Muscle of leg (tissue), 11 donors: ENCODE results near the gene ITGA5. TPM values are rescaled to one million over a fixed set of nuclear protein-coding genes. Genes with fewer than 3 reads are reported as not detected.
A peak's percentile ranks its signal among the peaks of the same experiment; 100 is the strongest.

ENCODE experiments used
- DNase-seq: peaks from one replicate; pipeline ENCODE4 v3.0.0; 2013
- H3K27ac ChIP-seq: one replicate; pipeline ENCODE4 v1.5.1; 2013; ENCODE audit warnings: mild to moderate bottlenecking, low read length, control low read depth
- H3K27me3 ChIP-seq: one replicate; pipeline ENCODE4 v1.6.1; 2013; ENCODE audit warnings: low read length; ENCODE audit not compliant: control insufficient read depth, insufficient read depth
- H3K36me3 ChIP-seq: one replicate; pipeline ENCODE4 v1.6.1; 2013; ENCODE audit warnings: low read length; ENCODE audit not compliant: control insufficient read depth, insufficient read depth
- H3K4me1 ChIP-seq: one replicate; pipeline ENCODE4 v1.6.1; 2013; ENCODE audit warnings: low read length; ENCODE audit not compliant: control insufficient read depth, insufficient read depth
- H3K4me3 ChIP-seq: one replicate; pipeline ENCODE4 v1.5.1; 2013; ENCODE audit warnings: low read length, control low read depth
- H3K9me3 ChIP-seq: replicated peaks from 2 replicates; pipeline ENCODE4 v1.6.1; 2013; ENCODE audit warnings: low read depth, low read length; ENCODE audit not compliant: control insufficient read depth
- WGBS: methylation state at CpG from one replicate; pipeline ENCODE4 v1.1.5; 2013; ENCODE audit warnings: missing lambda C conversion rate; ENCODE audit not compliant: insufficient coverage; 5-methylcytosine and 5-hydroxymethylcytosine counted together
- polyA plus RNA-seq, 8 donors: library from polyadenylated mRNA; unstranded; fragments of 120-200 nt; gene quantifications; one replicate each; pipeline versions ENCODE4 v1.2.1 to v1.2.3, GENCODE V29; 2013; ENCODE audit warnings: inconsistent platforms in 1 of 8, low replicate concordance in 1 of 8; ENCODE audit not compliant: insufficient read length in 8 of 8, insufficient read depth in 1 of 8
- total RNA-seq: library from RNA; stranded (reverse); fragments of 120-200 nt; gene quantifications from one replicate; pipeline ENCODE4 v1.2.4, GENCODE V29; 2013

Gene ITGA5
- total and polyA plus RNA-seq, 9 donors, result 70.7 to 129 (median 106) TPM

DNA sequence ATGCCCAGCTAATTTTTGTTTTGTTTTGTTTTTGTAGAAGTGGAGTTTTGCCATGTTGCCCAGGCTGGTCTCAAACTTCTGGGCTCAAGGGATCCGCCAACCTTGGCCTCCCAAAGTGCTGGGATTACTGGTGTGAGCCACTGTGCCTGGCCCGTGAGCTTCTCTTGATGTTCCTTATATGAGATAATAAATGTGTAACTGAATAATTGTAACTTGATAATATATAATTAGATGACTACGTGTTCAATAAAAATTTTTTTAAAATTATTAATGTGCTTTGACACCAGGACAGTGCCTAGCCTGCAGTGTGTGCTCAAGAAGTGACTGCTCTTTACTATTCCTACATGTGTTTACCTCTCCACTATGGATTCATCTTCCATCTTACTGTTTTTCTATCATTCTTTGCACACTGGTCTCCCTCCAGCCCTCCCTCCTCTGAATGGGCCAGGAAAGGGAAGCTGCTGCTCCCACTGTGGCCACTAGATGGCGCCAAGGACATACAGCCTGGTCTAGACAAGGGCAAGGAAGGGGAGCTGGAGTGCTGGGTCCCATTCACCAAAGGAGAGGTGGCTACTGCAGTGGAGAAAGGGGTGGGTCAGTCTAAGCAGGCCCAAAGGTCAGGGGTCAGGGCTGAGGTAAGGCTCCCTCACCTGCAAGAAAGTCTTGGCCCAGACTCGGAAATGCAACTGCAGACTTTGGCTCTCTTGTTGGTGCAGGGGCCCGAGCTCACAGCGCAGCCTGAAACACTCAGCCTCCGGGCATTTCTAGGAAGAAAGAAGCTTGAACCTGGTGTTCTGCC lies 19.9 kb downstream of the ITGA5 start:
- DNase-seq, result peak; percentile 92
- H3K4me1 ChIP-seq, result peaks cover 10% of the 10 kb centered on the region
- 41% methylated on average over 3 of the region's 8 CpGs for WGBS
- no peak overlapping the region for H3K4me3 ChIP-seq
- H3K27me3 ChIP-seq, result no peaks in the 10 kb centered on the region
- no peak overlapping the region for H3K27ac ChIP-seq
- no peaks in the 10 kb centered on the region for H3K9me3 ChIP-seq
- peaks cover 91% of the 10 kb centered on the region for H3K36me3 ChIP-seq

DNA sequence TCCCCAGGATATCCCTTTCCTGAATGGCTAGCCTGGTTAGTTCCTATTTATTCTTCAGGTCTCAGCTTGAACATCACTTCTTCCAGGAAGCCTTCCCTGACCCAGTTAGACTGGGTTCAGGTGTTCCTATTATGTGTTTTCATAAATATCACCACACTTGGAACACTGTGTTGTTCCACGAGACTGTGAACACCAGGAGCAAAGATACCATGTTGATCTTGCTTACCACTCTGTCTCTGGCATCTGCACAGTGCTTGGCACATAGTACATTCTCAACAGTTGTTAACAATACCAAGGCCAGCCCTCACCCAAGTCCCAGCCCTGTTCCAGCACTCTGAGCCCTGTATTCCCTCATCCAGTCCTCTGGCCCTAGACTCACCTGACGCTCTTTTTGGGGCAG lies 20.8 kb downstream of the ITGA5 start:
- no peaks in the 10 kb centered on the region for H3K9me3 ChIP-seq
- 89% methylated on average over 2 of the region's 2 CpGs for WGBS
- H3K4me1 ChIP-seq, result peaks cover 19% of the 10 kb centered on the region
- DNase-seq, result no peak
- no peak overlapping the region for H3K27ac ChIP-seq
- H3K27me3 ChIP-seq, result no peaks in the 10 kb centered on the region
- H3K36me3 ChIP-seq, result peaks cover 81% of the 10 kb centered on the region
- H3K4me3 ChIP-seq, result no peak overlapping the region

DNA sequence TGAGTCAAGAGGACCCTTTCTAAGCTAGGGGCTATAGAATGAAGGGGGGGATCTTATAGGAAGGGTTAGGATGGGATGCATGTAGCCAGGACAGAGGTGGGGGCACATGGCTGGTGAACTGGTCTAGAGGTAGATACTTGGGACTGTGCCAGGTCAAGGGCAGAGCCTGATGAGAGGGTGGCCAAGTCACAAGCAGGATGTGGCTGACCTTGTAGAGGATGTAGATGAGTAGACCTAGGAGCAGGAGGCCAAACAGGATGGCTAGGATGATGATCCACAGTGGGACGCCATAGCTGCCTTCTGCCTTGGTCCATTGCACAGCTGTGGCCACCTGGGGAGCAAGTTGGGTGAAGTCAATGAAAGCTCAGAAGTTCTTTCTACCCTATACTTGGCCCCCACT lies 21.9 kb downstream of the ITGA5 start:
- H3K4me1 ChIP-seq, result peaks cover 28% of the 10 kb centered on the region
- no peak overlapping the region for H3K27ac ChIP-seq
- H3K4me3 ChIP-seq, result no peak overlapping the region
- DNase-seq, result no peak
- 88% methylated on average over 1 of the region's 1 CpG for WGBS
- H3K9me3 ChIP-seq, result no peaks in the 10 kb centered on the region
- H3K36me3 ChIP-seq, result peaks cover 76% of the 10 kb centered on the region
- H3K27me3 ChIP-seq, result no peaks in the 10 kb centered on the region

DNA sequence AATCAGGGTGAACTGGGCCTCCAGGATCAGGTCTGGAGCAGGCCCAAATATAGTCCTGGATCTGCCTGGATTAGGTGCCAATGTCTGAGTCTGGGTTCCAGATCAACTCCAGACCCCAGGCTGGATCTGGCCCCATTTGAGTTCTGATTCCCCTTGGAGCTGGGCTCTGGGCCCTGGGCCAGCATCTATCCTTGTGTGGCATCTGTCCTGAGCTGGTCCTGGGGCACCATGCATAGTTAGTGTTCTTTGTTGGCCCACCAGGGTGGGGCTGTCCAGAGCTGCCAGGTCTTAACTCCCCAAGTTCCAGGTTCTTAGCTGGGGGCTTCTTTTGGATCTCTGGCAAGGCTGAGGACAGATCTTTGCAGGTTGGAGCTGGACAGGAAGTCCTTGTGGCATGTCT lies 23.5 kb downstream of the ITGA5 start:
- DNase-seq, result no peak
- Histone ChIP-seq H3K27ac (no peak overlapping the region), H3K9me3 (no peaks in the 10 kb centered on the region), H3K27me3 (no peaks in the 10 kb centered on the region), H3K4me1 (peaks cover 41% of the 10 kb centered on the region), H3K4me3 (no peak overlapping the region), H3K36me3 (peaks cover 60% of the 10 kb centered on the region)

DNA sequence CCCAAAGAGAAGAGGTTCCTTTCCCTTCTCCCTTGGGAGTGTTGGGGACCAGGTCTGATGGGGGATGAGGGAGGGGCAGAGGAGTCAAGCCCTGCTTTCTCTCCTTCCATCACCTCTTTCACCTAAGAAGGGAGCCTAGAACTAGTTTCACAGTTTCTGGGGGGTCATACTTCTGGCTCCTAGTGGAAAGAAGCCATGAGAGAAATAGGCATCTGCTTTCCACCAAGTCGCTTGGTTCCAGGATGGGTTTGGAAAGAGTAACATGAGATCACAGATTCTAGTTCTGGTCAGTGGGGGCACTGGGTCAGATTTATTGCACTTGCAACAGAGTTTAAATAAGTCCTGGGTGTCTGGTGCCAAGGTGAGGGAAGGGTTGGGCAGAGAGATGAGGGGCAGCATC lies 24.1 kb downstream of the ITGA5 start:
- no peaks in the 10 kb centered on the region for H3K9me3 ChIP-seq
- peaks cover 41% of the 10 kb centered on the region for H3K4me1 ChIP-seq
- H3K4me3 ChIP-seq, result no peak overlapping the region
- no peaks in the 10 kb centered on the region for H3K27me3 ChIP-seq
- no peak overlapping the region for H3K27ac ChIP-seq
- peaks cover 54% of the 10 kb centered on the region for H3K36me3 ChIP-seq
- no peak for DNase-seq
- 50% methylated on average over 1 of the region's 1 CpG for WGBS

DNA sequence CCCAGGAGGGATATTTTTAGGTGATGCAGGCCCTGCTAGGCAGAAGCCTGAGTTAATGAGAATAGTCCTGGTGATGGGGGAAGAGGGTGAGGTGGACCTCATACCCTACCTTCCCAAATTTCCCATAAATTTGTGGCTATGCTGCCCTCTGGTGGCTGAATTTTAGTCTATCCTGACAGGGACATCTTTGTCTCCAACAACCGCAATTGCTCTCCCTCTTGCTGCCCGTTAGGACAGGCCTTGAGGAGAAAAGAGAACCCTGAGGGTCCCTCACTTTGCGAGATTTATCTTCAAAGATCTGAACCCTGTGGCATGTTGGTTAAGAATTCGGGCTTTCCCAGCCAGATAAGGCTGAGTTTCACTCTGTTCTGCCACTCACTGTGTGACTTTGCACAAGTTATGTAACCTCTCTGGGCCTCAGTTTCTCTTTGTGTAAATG lies 24.8 kb downstream of the ITGA5 start:
- peak; percentile 72 for DNase-seq
- Histone ChIP-seq H3K9me3 (no peaks in the 10 kb centered on the region), H3K27ac (no peak overlapping the region), H3K36me3 (peaks cover 47% of the 10 kb centered on the region), H3K4me1 (peaks cover 43% of the 10 kb centered on the region), H3K4me3 (no peak overlapping the region), H3K27me3 (no peaks in the 10 kb centered on the region)
- WGBS, result 60% methylated on average over 1 of the region's 4 CpGs

DNA sequence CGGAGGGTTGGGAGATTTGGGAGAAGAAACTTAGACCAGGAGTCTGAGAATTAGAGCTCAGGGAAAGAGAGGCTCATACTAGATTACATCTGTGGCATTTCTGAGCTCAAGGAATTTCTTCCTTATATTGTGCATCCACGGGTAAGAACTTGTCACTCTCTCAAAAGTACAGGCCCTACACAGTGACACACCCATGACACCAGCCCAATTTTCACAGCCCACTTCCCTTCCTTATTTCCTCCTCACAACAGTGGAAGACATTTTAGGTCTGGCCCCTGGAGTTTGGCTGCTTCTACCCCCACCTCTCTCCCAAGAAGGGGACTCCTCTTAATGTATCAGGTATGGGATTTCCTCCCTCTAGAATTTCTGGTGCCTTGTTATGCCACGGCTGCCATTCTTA lies 25.3 kb downstream of the ITGA5 start:
- WGBS, result 29% methylated on average over 1 of the region's 3 CpGs
- no peaks in the 10 kb centered on the region for H3K9me3 ChIP-seq
- H3K4me1 ChIP-seq, result peaks cover 48% of the 10 kb centered on the region
- H3K27ac ChIP-seq, result peak overlapping the region; percentile 50
- DNase-seq, result no peak
- H3K4me3 ChIP-seq, result no peak overlapping the region
- H3K36me3 ChIP-seq, result peaks cover 42% of the 10 kb centered on the region
- no peaks in the 10 kb centered on the region for H3K27me3 ChIP-seq

DNA sequence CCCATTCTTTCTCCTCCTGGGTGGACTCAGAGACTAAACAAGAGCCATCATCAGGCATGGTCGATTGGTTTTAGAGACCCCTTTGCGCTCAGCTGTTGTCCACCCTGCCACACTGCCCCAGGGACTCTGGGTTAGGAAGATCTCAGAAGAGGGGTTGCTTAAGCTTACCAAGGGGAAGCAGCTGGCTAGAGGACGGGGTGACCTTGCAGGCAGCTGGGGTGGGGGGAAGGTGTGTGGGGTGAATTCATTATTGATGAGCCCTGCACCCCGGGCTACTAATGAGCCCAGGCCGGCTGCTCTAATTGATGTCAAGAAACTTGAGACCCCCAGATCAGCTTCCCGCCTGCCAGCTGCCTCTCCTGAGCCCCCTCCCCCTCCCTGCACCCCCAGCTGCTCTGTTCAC lies 25.9 kb downstream of the ITGA5 start:
- H3K4me3 ChIP-seq, result no peak overlapping the region
- H3K27ac ChIP-seq, result peak overlapping the region; percentile 29
- H3K36me3 ChIP-seq, result peaks cover 36% of the 10 kb centered on the region
- DNase-seq, result no peak
- H3K4me1 ChIP-seq, result peaks cover 52% of the 10 kb centered on the region
- H3K9me3 ChIP-seq, result no peaks in the 10 kb centered on the region
- H3K27me3 ChIP-seq, result no peaks in the 10 kb centered on the region
- WGBS, result 64% methylated on average over 2 of the region's 6 CpGs

DNA sequence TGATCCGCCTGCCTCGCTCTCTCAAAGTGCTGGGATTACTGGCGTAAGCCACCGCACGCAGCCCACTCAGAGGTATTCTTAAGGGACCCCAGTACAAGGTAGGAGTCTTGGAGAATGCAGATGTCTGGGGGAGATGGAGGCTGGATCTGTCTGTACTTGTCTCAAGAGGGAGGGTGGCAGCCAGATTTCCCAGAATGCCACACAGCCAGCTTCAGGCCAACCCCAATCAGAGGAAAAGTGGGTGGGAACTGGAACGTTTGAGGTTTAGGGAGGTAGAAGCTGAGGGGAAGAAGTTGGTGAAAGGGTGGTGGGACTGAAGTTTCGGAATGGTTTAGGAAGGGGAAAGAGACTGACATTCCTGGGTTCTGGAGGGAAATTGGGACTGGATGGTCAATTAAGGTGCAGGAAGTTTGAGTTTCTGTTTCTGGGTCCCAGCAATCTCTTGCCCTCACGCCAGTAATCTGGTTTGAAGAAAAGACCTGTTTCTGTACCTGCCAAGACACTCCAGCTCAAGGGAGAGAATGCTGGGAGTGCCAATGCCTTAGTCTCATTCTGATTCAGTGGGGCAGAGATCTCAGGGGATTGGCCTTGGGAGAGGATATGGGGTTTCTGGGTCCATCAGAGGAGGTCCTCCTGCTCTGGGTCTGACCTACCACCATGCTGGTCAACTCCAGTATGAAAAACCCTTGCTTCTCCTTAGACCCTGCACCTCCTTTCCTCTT lies 26.4 kb downstream of the ITGA5 start:
- DNase-seq, result no peak
- no peak overlapping the region for H3K4me3 ChIP-seq
- peaks cover 32% of the 10 kb centered on the region for H3K36me3 ChIP-seq
- no peaks in the 10 kb centered on the region for H3K9me3 ChIP-seq
- peaks cover 57% of the 10 kb centered on the region for H3K4me1 ChIP-seq
- peak overlapping the region; percentile 29 for H3K27ac ChIP-seq
- H3K27me3 ChIP-seq, result no peaks in the 10 kb centered on the region
- WGBS, result 85% methylated on average over 8 of the region's 8 CpGs

DNA sequence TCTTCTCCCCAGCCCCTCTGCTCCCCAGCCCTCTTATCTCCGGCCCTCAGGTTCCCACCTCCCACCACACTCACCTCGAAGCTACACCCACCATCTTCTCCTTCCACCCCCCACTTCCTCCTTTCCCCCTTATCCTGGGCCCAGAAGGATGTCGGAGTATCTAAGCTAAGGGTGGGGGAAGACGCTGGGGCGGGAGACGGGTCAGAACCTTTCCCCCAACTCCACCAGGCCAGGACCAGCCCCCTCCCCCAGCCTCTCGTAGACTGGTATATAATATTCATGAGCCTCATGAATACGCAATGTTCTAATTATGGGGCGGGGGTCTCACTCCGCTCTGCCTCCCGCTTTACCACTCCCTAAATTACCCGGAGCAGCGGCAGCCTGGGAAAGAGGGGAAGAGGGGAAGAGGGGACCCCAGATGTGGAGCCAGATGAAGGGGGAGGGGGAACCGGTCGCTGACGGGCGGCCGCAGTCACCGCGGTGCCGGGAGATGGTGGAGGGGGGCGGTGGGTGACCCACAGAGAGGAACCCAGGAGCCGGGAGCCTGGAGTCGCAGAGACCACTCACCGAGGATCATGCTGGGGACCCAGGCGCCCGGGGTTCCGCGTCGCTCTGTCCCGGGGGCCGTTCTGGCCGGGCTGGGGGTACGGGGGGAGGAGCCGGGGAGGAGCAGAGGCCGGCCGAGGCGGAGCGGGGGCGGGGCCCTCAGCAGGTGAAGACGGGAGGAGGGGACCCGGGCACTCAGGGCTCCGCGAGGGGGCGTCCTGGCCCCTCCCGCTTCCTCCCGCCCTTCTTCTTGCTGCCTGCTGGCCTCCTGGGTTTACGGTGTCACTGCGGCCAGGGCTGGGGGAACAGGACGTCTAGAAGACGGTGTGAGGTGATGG lies 28.2 kb downstream of the ITGA5 start:
- H3K27ac ChIP-seq, result no peak overlapping the region
- WGBS, result 1% methylated on average over 36 of the region's 51 CpGs
- H3K4me1 ChIP-seq, result peaks cover 71% of the 10 kb centered on the region

More for the DNA sequence above, 28.2 kb downstream of the ITGA5 start:
- Histone ChIP-seq H3K4me3 (peak overlapping the region; percentile 21), H3K9me3 (no peaks in the 10 kb centered on the region), H3K36me3 (peaks cover 15% of the 10 kb centered on the region), H3K27me3 (no peaks in the 10 kb centered on the region)
- no peak for DNase-seq
